Measurements from ENCODE around the gene XKR7.

DNA sequence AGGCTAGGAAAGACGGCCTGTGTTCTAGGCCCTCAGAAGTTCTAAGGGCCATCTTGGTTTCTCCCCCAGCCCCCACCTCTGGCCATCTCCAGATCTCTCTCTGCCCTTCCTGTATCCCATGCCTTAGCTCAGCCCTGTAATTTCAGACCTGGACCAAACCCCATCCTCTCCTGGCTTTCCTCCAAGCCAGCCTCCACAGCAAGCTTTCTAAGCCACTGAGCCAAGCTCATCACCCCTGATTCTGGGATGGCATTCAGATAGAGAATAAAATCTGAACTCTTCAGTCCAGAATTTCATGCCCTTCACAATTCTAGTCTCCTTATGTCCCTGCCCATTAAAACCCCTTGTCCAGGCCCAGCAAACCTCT is 23.4 kb downstream of the XKR7 start:
- TF ChIP-seq, protein P1, sequence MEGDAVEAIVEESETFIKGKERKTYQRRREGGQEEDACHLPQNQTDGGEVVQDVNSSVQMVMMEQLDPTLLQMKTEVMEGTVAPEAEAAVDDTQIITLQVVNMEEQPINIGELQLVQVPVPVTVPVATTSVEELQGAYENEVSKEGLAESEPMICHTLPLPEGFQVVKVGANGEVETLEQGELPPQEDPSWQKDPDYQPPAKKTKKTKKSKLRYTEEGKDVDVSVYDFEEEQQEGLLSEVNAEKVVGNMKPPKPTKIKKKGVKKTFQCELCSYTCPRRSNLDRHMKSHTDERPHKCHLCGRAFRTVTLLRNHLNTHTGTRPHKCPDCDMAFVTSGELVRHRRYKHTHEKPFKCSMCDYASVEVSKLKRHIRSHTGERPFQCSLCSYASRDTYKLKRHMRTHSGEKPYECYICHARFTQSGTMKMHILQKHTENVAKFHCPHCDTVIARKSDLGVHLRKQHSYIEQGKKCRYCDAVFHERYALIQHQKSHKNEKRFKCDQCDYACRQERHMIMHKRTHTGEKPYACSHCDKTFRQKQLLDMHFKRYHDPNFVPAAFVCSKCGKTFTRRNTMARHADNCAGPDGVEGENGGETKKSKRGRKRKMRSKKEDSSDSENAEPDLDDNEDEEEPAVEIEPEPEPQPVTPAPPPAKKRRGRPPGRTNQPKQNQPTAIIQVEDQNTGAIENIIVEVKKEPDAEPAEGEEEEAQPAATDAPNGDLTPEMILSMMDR (IDR thresholded peaks at IDR 0.05), result no peak
- no peak for TF ChIP-seq POLR2AphosphoS5 (IDR thresholded peaks at IDR 0.05)
- TF ChIP-seq POLR2A (IDR thresholded peaks at IDR 0.05), result no peak
- no peak for TF ChIP-seq EP300 (IDR thresholded peaks at IDR 0.05)
